Middle frontal gyrus (tissue), 1 donor: ENCODE data around the gene PDIA4.
"Not testable (repeated sequence)": the region's sequence is repeated elsewhere in the genome, so short reads cannot be mapped to it uniquely, and the experiment has no call there.

Source experiments
- DNase-seq: peaks from one replicate; pipeline ENCODE4 v3.0.0-alpha.2; 2015; ENCODE audit warnings: low spot score; ENCODE audit errors: extremely low spot score

PDIA4 gene

DNA sequence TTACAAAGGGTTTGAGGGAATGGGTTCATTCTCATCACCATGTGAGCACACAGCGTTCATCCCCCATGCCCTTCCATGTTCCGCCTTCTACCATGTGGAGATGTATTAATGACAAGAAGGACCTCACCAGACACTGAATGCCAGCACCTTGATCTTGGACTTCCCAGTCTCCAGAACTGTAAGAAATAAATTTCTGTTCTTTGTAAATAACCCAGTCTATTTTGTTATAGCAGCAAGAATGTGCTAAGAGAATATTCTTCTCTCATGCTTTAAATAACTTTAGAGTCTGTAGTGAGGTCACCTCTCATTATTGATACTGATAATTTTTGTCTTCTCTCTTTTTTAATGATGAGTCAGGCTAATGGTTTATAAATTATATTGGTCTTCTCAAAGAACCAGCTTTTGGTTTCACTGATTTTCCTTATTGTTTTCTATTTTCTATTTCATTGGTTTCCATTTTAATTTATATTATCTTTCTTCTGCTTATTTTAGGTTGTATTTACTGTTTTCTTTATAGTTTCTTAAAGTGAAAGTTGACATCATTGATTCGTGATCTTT, 3.1 kb upstream of the PDIA4 start:
- no peak for DNase-seq

DNA sequence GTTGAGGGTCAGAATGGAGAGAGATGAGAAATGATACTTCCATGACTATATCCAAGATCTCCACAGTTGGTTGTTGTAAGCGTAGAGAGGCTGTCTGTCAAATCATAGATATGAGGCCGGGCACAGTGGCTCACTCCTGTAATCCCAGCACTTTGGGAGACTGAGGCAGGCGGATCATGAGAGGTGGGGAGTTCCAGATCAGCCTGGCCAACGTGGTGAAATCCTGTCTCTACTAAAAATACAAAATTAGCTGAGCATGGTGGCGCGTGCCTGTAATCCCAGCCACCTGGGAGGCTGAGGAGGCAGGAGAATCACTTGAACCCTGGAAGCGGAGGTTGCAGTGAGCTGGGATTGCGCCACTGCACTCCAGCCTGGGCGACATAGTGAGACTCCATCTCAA, 2.1 kb upstream of the PDIA4 start:
- DNase-seq: not testable (repeated sequence)

DNA sequence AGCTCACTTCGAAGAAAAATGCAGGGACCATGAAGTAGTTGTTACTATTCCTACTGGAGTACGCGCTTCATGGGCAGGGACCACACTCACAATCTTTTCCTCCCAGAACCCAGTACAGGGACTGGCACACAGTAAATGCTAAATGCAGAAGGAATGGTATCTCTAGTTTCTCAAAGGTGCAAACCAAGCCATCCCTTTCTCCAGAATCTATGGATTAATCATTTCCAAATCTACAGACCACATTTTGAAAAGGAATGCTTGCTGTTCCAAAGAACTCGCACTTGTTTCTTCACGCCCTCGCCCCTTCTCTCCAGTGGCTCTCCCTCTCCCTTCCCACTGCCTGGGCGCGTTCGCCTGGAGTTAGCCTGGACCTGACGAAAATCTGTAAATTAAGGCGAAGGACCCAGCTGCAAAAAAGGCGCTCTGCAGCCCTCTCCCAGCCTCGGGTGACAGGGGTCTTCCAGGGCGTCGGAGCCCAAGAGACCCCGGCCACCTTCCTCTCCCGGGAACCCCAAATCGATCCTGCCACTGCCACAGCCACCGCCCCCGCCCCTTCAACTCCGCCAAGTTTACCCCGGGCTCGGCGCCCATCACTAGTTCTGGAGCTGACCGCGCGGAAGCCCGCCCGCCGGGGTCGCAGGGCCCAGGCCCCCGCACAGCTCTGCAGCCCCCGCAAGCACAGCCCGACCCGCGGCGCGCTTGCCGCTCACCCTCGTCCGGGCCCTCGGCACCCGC, 527 bp downstream of the PDIA4 start:
- DNase-seq: no peak

DNA sequence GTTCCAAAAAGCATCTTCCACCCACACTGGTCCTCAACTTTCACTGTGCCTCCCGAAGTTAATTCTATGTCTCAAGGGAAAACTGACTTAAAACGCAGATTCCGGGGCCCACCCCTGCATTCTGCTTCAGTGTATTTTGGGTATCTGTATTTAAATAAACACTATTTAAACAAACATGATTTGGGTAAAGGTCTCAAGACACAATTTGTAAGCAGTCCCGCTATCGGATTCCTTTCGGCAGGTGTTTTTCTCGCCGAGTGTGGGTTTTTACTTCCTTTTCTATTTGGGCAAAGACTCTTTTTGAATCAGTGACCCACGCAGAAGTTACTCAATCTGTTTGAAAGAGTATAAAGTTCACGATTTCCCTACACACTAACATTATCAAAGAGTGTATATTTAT, 1.2 kb downstream of the PDIA4 start:
- no peak for DNase-seq

DNA sequence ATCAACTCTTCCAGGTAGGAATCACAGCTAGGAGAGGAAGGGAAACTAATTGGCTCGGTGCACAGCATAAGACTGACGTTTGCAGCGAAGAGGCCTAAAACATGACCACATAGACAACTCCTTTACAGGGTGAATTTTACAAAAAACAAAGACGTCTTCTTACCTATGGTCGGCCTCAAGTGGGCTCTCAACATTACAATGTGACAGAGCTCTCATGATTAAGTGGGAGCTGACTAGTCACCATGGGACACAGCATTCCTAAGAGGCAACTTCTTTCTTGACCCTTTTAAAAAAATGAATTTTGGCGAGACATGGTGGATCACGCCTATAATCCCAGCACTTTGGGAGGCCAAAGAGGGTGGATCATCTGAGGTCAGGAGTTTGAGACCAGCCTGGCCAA, 4.6 kb downstream of the PDIA4 start:
- no peak for DNase-seq

DNA sequence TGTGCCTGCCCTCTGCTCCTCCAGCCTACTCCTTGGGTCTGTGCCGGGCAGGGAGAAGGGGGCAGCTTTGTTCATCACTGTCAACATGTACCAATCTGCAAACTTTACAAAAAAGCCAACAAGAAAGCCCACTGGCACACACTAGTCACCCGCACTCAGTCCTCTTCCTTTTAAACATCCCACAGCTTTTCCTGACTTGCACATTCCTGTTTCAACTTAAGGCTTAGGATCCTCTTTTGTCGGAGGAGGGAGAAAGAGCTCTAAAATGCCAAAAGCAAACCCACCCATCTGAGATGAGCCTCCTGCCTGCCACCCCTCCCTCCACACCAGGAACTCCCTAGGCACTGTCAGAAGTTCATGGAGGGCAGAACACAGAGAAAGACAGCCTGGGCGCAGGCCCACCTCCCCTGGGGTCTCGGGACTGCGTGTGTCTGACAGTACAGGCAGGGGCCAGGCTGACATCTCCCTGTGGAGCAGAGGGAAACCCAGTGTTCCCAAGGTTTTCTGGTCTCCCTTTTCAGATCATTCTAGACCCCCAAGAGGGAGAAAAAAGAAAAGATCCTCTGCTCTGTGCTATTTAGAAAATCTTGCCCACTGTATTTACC, 5.4 kb downstream of the PDIA4 start:
- no peak for DNase-seq

DNA sequence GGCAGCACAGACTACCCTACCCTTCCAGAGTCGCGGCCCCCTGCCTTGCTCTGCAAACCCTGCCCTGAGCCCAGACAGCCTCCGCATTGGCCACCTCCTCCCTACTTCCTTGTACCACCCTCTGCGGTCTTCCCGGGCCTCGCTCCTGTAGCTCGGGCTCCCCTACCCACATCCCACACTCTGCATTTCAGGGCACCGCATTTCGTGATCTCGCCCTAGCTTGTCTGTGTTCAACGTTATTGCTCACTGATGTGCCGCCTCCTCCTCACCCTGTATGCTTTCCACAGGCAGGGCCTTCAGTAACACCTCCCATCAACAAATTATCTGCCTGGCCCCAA, 6.6 kb downstream of the PDIA4 start:
- no peak for DNase-seq

DNA sequence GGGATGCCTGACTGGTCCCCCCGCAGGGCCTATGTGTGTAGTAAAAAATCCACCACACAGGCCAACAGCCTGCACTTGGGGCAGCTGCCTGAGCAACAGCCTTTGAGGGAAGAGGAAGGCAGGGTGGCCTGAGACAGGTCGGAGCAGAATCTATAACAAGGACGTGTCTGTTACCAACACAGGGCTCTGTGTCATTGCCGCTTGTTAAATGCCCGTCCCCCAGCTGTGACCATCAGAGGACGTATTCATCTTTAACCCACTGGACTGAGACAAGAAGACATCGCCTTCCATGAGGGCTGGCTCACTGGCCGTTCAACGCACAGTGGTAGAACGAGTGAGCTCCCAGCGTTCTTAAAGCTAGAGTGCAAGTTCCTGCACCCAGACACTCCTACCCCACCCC, 7.8 kb downstream of the PDIA4 start:
- DNase-seq: no peak

DNA sequence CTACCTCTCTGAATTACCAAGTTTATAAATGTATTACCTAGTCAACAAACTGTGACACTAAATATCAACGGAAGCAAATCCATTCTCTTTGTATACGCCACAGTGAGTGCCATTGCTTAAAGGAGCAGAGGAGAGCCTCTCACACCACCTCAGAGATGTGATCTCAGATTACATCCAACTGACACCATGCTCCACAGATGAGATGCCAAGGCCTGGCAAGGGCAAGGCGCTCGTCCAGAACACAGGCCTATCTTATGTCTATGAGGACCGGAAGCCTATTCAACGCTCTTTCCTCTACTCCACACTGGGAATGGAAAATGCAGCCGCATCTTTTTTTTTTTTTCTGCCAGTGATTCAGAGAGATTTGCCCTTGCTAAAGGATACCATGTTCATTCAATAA, 11.4 kb downstream of the PDIA4 start:
- DNase-seq: no peak

DNA sequence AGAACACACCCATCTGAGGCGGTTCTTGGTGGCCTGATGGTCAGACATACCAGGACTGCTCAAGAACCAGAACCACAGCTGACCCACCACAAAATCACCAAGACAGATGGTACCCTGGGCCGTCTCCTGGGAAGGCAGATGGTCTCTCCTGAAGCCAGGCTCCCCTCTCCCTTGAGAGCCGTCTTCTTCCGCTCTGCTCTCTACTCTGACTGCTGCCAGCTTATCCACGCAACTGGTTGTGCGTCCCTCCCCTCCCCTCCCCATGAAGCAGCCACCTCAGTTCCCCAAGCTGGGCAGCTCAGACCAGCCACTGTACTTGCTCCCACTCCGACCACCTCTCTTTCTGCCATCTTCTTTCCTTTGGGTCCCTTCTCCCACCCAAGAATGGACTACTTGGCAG, 14.0 kb downstream of the PDIA4 start:
- DNase-seq: no peak

DNA sequence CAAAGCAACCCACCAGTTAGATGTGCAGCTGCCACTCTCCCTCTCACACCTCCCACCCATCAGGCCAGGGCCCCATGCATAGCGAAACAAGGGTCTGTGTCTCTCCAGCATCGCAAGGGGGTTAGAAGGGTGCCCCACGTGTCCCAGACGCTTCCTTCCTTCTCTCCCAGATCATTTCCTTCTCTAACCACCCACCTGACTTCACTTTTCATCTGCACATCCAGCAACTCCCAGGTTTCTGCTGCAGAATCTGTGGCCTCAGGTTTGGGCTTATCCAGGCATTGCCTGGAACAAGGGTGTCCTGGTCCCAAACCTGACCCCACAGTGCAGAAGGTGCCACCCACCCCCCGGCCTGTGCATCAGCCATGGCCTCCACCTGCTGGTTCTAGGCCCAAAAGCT, 14.4 kb downstream of the PDIA4 start:
- DNase-seq: no peak

DNA sequence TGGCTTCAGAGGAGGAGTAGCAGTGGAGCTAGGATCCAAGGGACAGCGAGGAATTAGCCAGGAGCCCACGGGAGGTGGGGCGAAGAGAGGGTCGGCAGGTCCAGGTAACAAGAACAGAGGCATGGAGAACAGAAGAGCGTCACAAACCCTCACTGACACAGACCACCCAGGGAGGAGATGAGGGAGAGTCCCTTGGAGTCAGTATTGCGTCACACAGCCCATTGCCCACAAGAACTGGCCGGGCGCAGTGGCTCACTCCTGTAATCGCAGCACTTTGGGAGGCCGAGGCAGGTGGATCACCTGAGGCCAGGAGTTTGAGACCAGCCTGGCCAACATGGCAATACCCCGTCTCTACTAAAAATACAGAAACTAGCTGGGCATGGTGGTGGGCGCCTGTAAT, 15.6 kb downstream of the PDIA4 start:
- DNase-seq: not testable (repeated sequence)

DNA sequence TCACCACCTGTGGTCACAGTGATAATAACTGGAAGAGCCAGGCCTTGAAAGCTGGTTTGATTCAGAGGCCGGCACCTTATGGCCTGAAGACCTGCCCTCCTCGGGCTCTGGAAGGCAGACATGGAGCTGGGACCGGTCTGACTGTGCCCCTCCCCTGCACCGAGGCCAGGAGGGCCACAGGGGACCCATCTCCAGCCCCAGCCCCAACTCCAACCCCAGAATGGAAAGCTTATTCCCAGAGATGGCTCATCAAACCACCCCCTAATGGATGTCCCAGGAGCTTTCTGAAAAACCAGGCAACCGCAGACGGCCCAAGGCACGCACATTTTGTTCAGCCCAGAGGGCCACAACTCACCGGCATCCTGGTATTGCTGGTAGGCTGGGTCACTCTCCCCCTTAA, 16.8 kb downstream of the PDIA4 start:
- DNase-seq: no peak

DNA sequence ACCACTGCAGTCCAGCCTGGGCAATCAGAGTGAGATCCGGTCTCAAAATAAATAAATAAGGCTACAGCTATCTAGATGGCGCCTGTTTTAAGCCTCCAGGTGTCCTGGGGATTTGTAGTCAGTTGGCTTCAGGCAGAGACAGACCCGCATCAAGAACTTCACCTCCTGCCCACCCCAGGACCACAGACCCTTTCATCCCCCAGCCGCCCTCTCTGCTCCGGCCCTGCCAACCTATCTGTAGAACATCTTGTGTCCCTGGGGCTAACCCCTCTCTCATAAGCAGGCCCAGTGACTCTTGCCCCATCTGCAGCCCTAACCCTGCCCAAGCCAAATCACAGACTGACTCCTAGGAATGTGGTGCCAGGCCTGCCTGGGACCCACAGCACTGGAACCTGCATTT, 17.9 kb downstream of the PDIA4 start:
- no peak for DNase-seq

DNA sequence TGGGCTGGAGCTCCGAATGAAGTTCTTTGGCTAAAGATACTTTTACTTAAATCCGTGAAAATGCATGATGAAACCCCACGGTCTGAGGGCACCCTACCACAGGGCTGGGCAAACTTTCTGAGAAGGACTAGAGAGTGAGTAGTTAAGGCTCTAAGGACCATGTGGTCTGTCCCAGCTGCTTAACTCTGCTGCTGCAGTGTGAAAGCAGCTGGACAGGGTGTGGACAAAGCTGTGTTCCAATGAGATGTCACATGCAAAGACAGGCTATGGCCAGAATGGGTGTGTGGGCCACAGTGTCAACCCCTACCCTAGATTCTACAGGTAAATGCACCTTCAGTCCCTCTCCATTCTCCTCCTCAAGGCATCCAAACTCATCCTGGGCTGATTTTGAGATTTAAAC, 18.8 kb downstream of the PDIA4 start:
- DNase-seq: no peak

DNA sequence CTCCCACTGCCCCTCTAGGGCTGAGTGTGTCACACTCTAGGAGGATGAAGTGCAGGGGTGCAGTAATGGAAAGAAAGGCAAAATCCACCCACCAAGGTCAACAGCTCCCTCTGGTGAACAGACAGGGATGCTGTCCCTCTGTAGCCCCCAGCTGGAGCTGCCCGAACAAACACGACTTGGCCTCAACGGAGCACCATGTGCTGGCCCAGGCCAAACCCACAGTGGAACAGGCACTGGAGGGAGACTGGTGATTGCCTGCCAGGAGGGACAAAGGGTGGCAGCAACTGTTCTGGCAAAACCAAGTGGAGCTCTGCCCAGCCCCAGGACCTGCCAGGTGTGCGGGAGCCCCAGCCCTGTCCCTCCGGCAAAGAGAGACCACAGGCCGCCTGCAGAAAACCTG, 20.7 kb downstream of the PDIA4 start:
- no peak for DNase-seq

DNA sequence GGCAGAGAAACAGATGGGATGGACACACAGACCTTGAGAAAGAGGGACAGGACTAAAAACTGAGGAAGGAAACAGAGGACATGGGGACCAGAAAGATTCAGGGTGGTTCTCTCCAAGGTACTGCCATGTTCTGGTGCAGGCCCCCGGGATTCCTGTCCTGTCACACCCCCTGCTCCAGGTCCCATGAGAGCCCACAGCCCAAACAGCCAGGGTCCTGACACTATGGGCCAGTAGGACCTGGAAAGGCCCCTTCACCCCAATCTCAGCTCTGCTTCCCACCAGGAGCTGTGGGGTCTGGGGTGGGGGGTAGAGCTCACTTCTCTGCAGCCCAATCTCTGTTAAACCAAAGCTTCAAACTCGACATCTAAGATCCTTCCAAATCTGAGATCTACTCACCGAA, 21.2 kb downstream of the PDIA4 start:
- DNase-seq: no peak

DNA sequence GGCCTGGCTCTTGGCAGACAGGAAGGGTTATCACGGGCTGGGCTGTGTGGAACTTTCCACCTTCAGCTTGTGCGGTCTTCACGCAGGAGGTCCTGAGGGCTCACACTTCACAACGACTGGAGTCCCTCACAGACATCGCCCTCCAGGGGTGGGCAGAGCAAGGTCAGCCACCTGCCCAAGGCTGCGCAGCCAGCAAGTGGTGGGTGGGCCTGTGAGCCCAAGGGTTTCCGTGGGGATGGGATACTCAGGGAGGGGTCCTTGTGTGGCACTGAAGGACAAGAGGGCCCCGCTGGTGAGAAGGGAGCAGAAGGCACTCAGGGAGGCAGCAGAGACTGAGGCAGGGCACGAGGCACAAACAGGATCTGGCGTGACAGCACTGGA, 22.0 kb downstream of the PDIA4 start:
- no peak for DNase-seq

DNA sequence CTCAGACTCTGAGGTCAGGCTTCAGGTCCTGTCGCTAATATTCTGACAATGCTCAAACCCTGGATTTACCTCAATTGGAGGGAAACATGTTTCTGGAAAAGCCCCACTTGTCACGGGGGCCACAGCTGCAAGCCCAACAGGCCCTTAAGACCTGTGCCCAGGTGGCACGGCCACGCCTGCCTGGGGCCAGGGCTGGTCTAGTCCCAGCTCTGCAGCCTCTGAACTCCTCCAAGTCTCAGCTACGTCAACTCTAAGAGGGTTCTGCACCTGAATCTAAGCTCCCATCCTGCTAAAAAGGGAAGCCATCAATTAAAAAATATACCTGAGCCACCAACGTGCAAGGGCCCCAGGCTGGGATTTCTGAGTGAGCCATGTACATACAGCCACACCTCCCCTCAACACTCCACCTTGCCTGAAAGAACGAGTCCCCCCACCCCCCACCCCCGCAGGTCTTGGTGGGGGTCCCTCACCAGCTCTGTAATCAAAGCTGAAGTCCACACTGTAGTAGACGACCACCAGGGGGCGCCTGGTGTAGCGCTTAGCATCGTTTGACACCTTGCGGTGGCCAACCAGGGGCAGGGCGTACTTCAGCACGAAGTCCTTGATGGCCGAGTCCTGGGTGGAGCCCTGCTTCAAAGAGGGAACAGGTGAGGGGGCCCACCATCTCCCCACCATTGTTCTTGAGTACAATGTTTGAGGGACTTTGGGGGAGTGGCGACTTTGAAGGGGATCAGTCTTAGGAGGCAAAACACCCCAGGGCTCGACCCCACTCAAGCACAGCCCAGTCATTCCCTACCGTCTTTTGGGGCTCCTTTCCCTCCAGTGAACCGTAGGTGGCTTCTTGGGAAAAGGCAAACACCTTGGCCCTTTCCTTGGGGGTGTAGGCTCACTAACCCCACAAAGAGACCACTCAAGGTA, 22.6 kb downstream of the PDIA4 start:
- DNase-seq: no peak

DNA sequence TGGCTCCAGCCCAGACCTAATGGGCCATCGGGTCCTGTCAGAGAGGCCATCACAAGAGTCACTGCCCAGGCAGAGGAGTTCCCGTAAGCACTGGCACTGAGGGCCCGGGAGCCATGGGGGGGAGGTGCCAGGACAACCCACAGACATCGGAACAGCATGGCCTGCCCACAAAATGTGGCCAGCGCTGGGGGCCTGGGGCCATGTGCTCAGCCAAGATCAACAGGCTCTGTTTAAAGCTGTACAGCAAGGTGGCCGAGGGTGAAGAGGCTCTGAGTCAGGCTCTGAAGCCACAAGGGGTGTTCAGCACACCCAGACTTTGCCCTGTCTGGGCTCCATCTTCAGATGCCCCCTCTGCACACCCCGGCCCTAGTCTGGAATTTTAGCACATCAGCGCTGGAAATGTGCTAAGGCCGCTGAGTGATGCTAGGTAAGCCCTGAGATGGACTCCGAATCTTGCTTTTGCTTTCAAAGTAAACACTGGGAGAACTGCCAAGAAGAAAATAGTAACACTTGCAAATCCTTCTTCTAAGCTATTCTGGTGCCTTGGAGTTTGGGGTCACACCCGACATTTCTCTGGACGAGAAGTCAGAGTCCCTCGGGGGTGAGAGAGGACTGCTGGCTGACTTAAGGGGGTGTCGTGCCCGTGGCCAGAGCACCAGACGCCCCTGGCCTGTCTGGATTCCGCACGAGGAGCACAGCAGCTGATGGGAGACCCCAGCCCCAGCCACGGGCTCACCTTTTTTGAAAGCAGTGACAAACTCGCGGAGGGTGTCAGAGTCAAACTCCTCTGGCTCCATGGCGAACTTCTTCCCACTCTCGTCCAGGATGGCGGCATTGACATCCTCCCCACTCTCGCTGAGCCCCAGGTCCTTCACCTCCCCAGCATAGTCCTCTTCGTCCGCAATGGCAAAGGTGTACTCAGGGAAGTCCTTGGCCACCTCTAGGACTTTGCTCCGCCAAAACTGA, 23.6 kb downstream of the PDIA4 start:
- DNase-seq: no peak
